Hepatocyte (in vitro differentiated cells): ENCODE data around the gene CCDC40. TPM values are rescaled to one million over a fixed set of nuclear protein-coding genes. Genes with fewer than 3 reads are reported as not detected.
"Not testable (repeated sequence)": the region's sequence is repeated elsewhere in the genome, so short reads cannot be mapped to it uniquely, and the experiment has no call there.

Source experiments
- DNase-seq: peaks from one replicate; pipeline ENCODE4 v3.0.0-alpha.2; 2016; ENCODE audit warnings: low spot score
- H2AFZ ChIP-seq: fragments of 200-600 bp; sonication (generic); 2 replicates; pipeline ENCODE4 v1.6.0; 2016; ENCODE audit warnings: antibody characterized with exemption, mild to moderate bottlenecking
- H3K27ac ChIP-seq: fragments of 200-600 bp; sonication (generic); 2 replicates; pipeline ENCODE4 v1.5.1; 2016; ENCODE audit warnings: mild to moderate bottlenecking
- H3K27me3 ChIP-seq: fragments of 200-600 bp; sonication (generic); 2 replicates; pipeline ENCODE4 v1.6.1; 2016
- H3K36me3 ChIP-seq: fragments of 200-600 bp; sonication (generic); replicated peaks from 2 replicates; pipeline ENCODE4 v1.5.1; 2016; ENCODE audit warnings: low read depth; ENCODE audit not compliant: insufficient read depth
- H3K4me1 ChIP-seq: fragments of 200-600 bp; sonication (generic); 2 replicates; pipeline ENCODE4 v1.5.1; 2016; ENCODE audit warnings: mild to moderate bottlenecking, moderate library complexity; ENCODE audit not compliant: insufficient read depth
- H3K4me2 ChIP-seq: fragments of 200-600 bp; sonication (generic); 2 replicates; pipeline ENCODE4 v1.6.0; 2016
- H3K4me3 ChIP-seq: fragments of 200-600 bp; sonication (generic); 2 replicates; pipeline ENCODE4 v1.5.1; 2016; ENCODE audit warnings: mild to moderate bottlenecking
- H3K79me2 ChIP-seq: fragments of 200-600 bp; sonication (generic); 2 replicates; pipeline ENCODE4 v1.6.0; 2017; ENCODE audit warnings: mild to moderate bottlenecking
- H3K9me2 ChIP-seq: fragments of 200-600 bp; sonication (generic); replicated peaks from 2 replicates; pipeline ENCODE4 v1.6.0; 2017; ENCODE audit warnings: mild to moderate bottlenecking; ENCODE audit not compliant: insufficient read depth
- H3K9me3 ChIP-seq: fragments of 200-600 bp; sonication (generic); 2 replicates; pipeline ENCODE4 v1.5.1; 2016; ENCODE audit warnings: low read depth, mild to moderate bottlenecking
- H4K20me1 ChIP-seq: fragments of 200-600 bp; sonication (generic); 2 replicates; pipeline ENCODE4 v1.6.0; 2016; ENCODE audit warnings: mild to moderate bottlenecking; ENCODE audit not compliant: insufficient read depth, poor library complexity, severe bottlenecking
- CTCF ChIP-seq: fragments of 200-600 bp; sonication (generic); IDR thresholded peaks from 2 replicates; pipeline ENCODE4 v1.5.1; 2016; ENCODE audit warnings: antibody characterized with exemption, mild to moderate bottlenecking; ENCODE audit not compliant: poor library complexity
- EZH2 ChIP-seq: fragments of 200-600 bp; sonication (generic); IDR thresholded peaks from 2 replicates; pipeline ENCODE4 v1.6.1; 2016; ENCODE audit warnings: antibody characterized with exemption, mild to moderate bottlenecking, borderline replicate concordance
- EZH2phosphoT487 ChIP-seq: fragments of 200-600 bp; sonication (generic); IDR thresholded peaks from one replicate; pipeline ENCODE4 v1.6.1; 2018; ENCODE audit warnings: antibody characterized with exemption, mild to moderate bottlenecking, low read depth, moderate library complexity; ENCODE audit not compliant: unreplicated experiment, severe bottlenecking
- WGBS: methylation state at CpG from one replicate; pipeline ENCODE4 v1.1.6; 2016; ENCODE audit warnings: low lambda C conversion rate; ENCODE audit errors: missing lambda C conversion rate; 5-methylcytosine and 5-hydroxymethylcytosine counted together
- polyA plus RNA-seq: library from polyadenylated mRNA; unstranded; fragments of >200 nt; fragmentation: Nextera tagmentation; extraction: Ambion mirVana; gene quantifications from 2 replicates; pipeline ENCODE4 v1.2.1, GENCODE V29; 2016
- total RNA-seq: library from RNA; depleted of rRNA; stranded (reverse); fragments of >200 nt; gene quantifications from 2 replicates; pipeline ENCODE4 v1.2.3, GENCODE V29; 2014

Gene CCDC40
- total and polyA plus RNA-seq, 2 experiments from 2014 or later: 2.2 to 4.7 TPM

- H4K20me1 ChIP-seq: no peaks in the 10 kb centered on the region
- H3K79me2 ChIP-seq: no peaks in the 10 kb centered on the region
- no peak for TF ChIP-seq EZH2
- TF ChIP-seq EZH2phosphoT487: no peak
- no peak for TF ChIP-seq CTCF
- no peak overlapping the region for H2AFZ ChIP-seq
- 61% methylated on average over 4 of the region's 4 CpGs for WGBS
- H3K9me2 ChIP-seq: no peaks in the 10 kb centered on the region
- DNase-seq: no peak
- H3K9me3 ChIP-seq: no peaks in the 10 kb centered on the region
- H3K4me2 ChIP-seq: no peak overlapping the region
- no peak overlapping the region for H3K4me3 ChIP-seq
- H3K36me3 ChIP-seq: no peaks in the 10 kb centered on the region
- H3K27me3 ChIP-seq: no peaks in the 10 kb centered on the region
- no peak overlapping the region for H3K27ac ChIP-seq
- H3K4me1 ChIP-seq: no peaks in the 10 kb centered on the region
Observed at GRCh38 chr17:80045703-80046102, 9.3 kb downstream of the CCDC40 start.

GRCh38 chr17:80046709-80047108 is 10.3 kb downstream of the CCDC40 start:
- H3K9me3 ChIP-seq, H3K27ac ChIP-seq, H3K79me2 ChIP-seq, H3K36me3 ChIP-seq, H3K4me2 ChIP-seq, H2AFZ ChIP-seq, H4K20me1 ChIP-seq, H3K27me3 ChIP-seq, H3K4me1 ChIP-seq, H3K4me3 ChIP-seq, H3K9me2 ChIP-seq, DNase-seq: not testable (repeated sequence)
- 98% methylated on average over 10 of the region's 10 CpGs for WGBS

GRCh38 chr17:80047176-80047575 is 10.7 kb downstream of the CCDC40 start:
- no peaks in the 10 kb centered on the region for H3K79me2 ChIP-seq
- no peak overlapping the region for H2AFZ ChIP-seq
- H3K4me2 ChIP-seq: no peak overlapping the region
- no peak for DNase-seq
- no peaks in the 10 kb centered on the region for H3K4me1 ChIP-seq
- H3K36me3 ChIP-seq: no peaks in the 10 kb centered on the region
- no peaks in the 10 kb centered on the region for H3K9me2 ChIP-seq
- no peak for TF ChIP-seq EZH2
- TF ChIP-seq CTCF: no peak
- TF ChIP-seq EZH2phosphoT487: no peak
- H4K20me1 ChIP-seq: no peaks in the 10 kb centered on the region
- no peaks in the 10 kb centered on the region for H3K9me3 ChIP-seq
- no peak overlapping the region for H3K27ac ChIP-seq
- H3K27me3 ChIP-seq: no peaks in the 10 kb centered on the region
- 96% methylated on average over 11 of the region's 11 CpGs for whole genome bisulfite sequencing
- no peak overlapping the region for H3K4me3 ChIP-seq

- WGBS: 98% methylated on average over 21 of the region's 21 CpGs
- Histone ChIP-seq H3K9me3 (no peaks in the 10 kb centered on the region), H3K4me2 (no peak overlapping the region), H2AFZ (no peak overlapping the region), H3K79me2 (no peaks in the 10 kb centered on the region), H3K4me3 (no peak overlapping the region), H4K20me1 (no peaks in the 10 kb centered on the region), H3K27me3 (no peaks in the 10 kb centered on the region), H3K36me3 (no peaks in the 10 kb centered on the region), H3K9me2 (no peaks in the 10 kb centered on the region), H3K27ac (no peak overlapping the region), H3K4me1 (no peaks in the 10 kb centered on the region)
- no peak for DNase-seq
- TF ChIP-seq EZH2phosphoT487 (no peak), EZH2 (no peak), CTCF (no peak)
Observed at GRCh38 chr17:80049986-80050385, 13.5 kb downstream of the CCDC40 start.
